IMR-90 (cell line): ENCODE measurements around the gene KRTAP10-1. TPM values are rescaled to one million over a fixed set of nuclear protein-coding genes. Genes with fewer than 3 reads are reported as not detected.

ENCODE experiments used
- ATAC-seq: fragments of 200-7000 bp; cut with Tn5 transposase; 2 replicates; pipeline ENCODE4 v1.9.1; 2020; ENCODE audit warnings: low read depth, mild to moderate bottlenecking, moderate library complexity
- BruUV-seq: library from RNA; stranded (reverse); fragments of 400-500 nt; replicated peaks from 2 replicates; lab custom pipeline; 2021; lab: Mats Ljungman, UMichigan
- CTCF ChIA-PET: fragments of 300-600 bp; formaldehyde crosslinking; extraction: SDS; loops from one replicate; lab custom pipeline; 2021; ENCODE audit warnings: antibody characterized with exemption; lab: Yijun Ruan, JAX
- POLR2A ChIA-PET: fragments of 300-600 bp; sonication (Branson Sonifier 250); formaldehyde crosslinking; loops from one replicate; lab custom pipeline; 2022; ENCODE audit warnings: antibody characterized with exemption; ENCODE audit not compliant: unreplicated experiment; lab: Charles Lee
- DNase-seq: peaks from one replicate; pipeline ENCODE4 v3.0.0; 2013
- H2AFZ ChIP-seq: replicated peaks from 2 replicates; pipeline ENCODE3; 2013; ENCODE audit warnings: low read length, mild to moderate bottlenecking; ENCODE audit not compliant: poor library complexity
- H2AK5ac ChIP-seq: 2 replicates; pipeline ENCODE4 v1.6.1; 2013; ENCODE audit warnings: low read depth, low read length, inconsistent platforms
- H2AK9ac ChIP-seq: replicated peaks from 2 replicates; pipeline ENCODE3; 2013; ENCODE audit warnings: mild to moderate bottlenecking, low read depth, low read length, moderate library complexity; ENCODE audit not compliant: poor library complexity
- H2BK120ac ChIP-seq: 2 replicates; pipeline ENCODE4 v1.6.1; 2013; ENCODE audit warnings: low read depth, low read length, inconsistent platforms
- H2BK15ac ChIP-seq: 3 replicates; pipeline ENCODE4 v1.6.1; 2013; ENCODE audit warnings: low read depth, low read length, inconsistent platforms
- H2BK20ac ChIP-seq: 2 replicates; pipeline ENCODE4 v1.6.1; 2013; ENCODE audit warnings: low read depth, mild to moderate bottlenecking, inconsistent platforms, low read length, moderate library complexity
- H2BK5ac ChIP-seq: 2 replicates; pipeline ENCODE4 v1.6.1; 2013; ENCODE audit warnings: mild to moderate bottlenecking, low read depth, low read length, inconsistent platforms; ENCODE audit not compliant: poor library complexity, severe bottlenecking
- H3K14ac ChIP-seq: replicated peaks from 2 replicates; pipeline ENCODE4 v1.6.1; 2013; ENCODE audit warnings: low read depth, low read length, inconsistent platforms
- H3K18ac ChIP-seq: 2 replicates; pipeline ENCODE4 v1.6.1; 2013; ENCODE audit warnings: low read depth, low read length, control low read depth
- H3K23ac ChIP-seq: 2 replicates; pipeline ENCODE4 v1.6.1; 2013; ENCODE audit warnings: low read depth, low read length, inconsistent platforms
- H3K27ac ChIP-seq: 2 replicates; pipeline ENCODE4 v1.5.1; 2013; ENCODE audit warnings: mild to moderate bottlenecking, control low read depth, low read length; ENCODE audit not compliant: insufficient read depth
- H3K27me3 ChIP-seq: 2 replicates; pipeline ENCODE4 v1.6.1; 2013; ENCODE audit warnings: low read length; ENCODE audit not compliant: control insufficient read depth, insufficient read depth
- H3K36me3 ChIP-seq: 2 replicates; pipeline ENCODE4 v1.6.1; 2013; ENCODE audit warnings: low read length, mixed read lengths; ENCODE audit not compliant: control insufficient read depth, insufficient read depth
- H3K4ac ChIP-seq: 2 replicates; pipeline ENCODE4 v1.6.1; 2013; ENCODE audit warnings: low read depth, low read length, inconsistent platforms
- H3K4me1 ChIP-seq: 2 replicates; pipeline ENCODE4 v1.6.1; 2013; ENCODE audit warnings: low read length, mixed read lengths; ENCODE audit not compliant: control insufficient read depth, insufficient read depth
- H3K4me2 ChIP-seq: 2 replicates; pipeline ENCODE4 v1.6.1; 2013; ENCODE audit warnings: low read depth, mild to moderate bottlenecking, control low read depth, low read length, moderate library complexity
- H3K4me3 ChIP-seq: 2 replicates; pipeline ENCODE4 v1.5.1; 2013; ENCODE audit warnings: low read depth, mild to moderate bottlenecking, control low read depth, low read length, moderate library complexity; ENCODE audit not compliant: insufficient read depth
- H3K56ac ChIP-seq: 2 replicates; pipeline ENCODE4 v1.6.1; 2013; ENCODE audit warnings: low read length, inconsistent platforms; ENCODE audit not compliant: insufficient read depth; ENCODE audit errors: extremely low read depth
- H3K79me1 ChIP-seq, 2 experiments: 2 replicates each; pipeline ENCODE4 v1.6.1; 2013; ENCODE audit warnings: low read length in 2 of 2, inconsistent platforms in 1 of 2, low read depth in 1 of 2
- H3K9ac ChIP-seq: 2 replicates; pipeline ENCODE4 v1.6.1; 2013; ENCODE audit warnings: low read depth, low read length, control low read depth
- H3K9me1 ChIP-seq: 2 replicates; pipeline ENCODE4 v1.6.1; 2013; ENCODE audit warnings: low read length, inconsistent platforms; ENCODE audit not compliant: insufficient read depth
- H3K9me3 ChIP-seq: 2 replicates; pipeline ENCODE4 v1.6.1; 2013; ENCODE audit warnings: low read length; ENCODE audit not compliant: control insufficient read depth, insufficient read depth
- H4K20me1 ChIP-seq: 2 replicates; pipeline ENCODE4 v1.6.1; 2013; ENCODE audit warnings: low read length, inconsistent platforms; ENCODE audit not compliant: insufficient read depth
- H4K5ac ChIP-seq: 2 replicates; pipeline ENCODE4 v1.6.1; 2013; ENCODE audit warnings: mild to moderate bottlenecking, low read depth, low read length, control low read depth
- H4K8ac ChIP-seq, 2 experiments: 2 replicates each; pipeline ENCODE4 v1.6.1; 2013; ENCODE audit warnings: low read depth in 2 of 2, low read length in 2 of 2, control low read depth in 1 of 2, inconsistent platforms in 1 of 2
- H4K91ac ChIP-seq: 2 replicates; pipeline ENCODE4 v1.6.1; 2013; ENCODE audit warnings: low read depth, low read length, inconsistent platforms; ENCODE audit not compliant: insufficient read depth
- BHLHE40 ChIP-seq: fragments of 150-350 bp; IDR thresholded peaks from 2 replicates; pipeline ENCODE4 v1.6.1; 2016; ENCODE audit warnings: mild to moderate bottlenecking, low read depth, low read length
- CEBPB ChIP-seq: IDR thresholded peaks from 2 replicates; pipeline ENCODE4 v1.6.1; 2012; ENCODE audit warnings: low read depth, low read length, improper control_type of control experiment
- CHD1 ChIP-seq: IDR thresholded peaks from 2 replicates; pipeline ENCODE4 v1.6.1; 2012; ENCODE audit warnings: low read depth, low read length, improper control_type of control experiment
- ELK1 ChIP-seq: fragments of 150-350 bp; IDR thresholded peaks from 2 replicates; pipeline ENCODE4 v1.6.1; 2016; ENCODE audit warnings: low read depth, mild to moderate bottlenecking, low read length, moderate library complexity, borderline replicate concordance
- FOS ChIP-seq: fragments of 150-350 bp; IDR thresholded peaks from 2 replicates; pipeline ENCODE4 v1.6.1; 2016; ENCODE audit warnings: low read depth, low read length
- MAFK ChIP-seq: IDR thresholded peaks from 2 replicates; pipeline ENCODE4 v1.6.1; 2012; ENCODE audit warnings: low read depth, low read length, improper control_type of control experiment
- MAZ ChIP-seq: IDR thresholded peaks from 2 replicates; pipeline ENCODE4 v1.6.1; 2012; ENCODE audit warnings: low read depth, mild to moderate bottlenecking, low read length, improper control_type of control experiment, moderate library complexity, borderline replicate concordance
- MXI1 ChIP-seq: IDR thresholded peaks from 2 replicates; pipeline ENCODE4 v1.6.1; 2012; ENCODE audit warnings: low read depth, mild to moderate bottlenecking, low read length, moderate library complexity, borderline replicate concordance
- NFE2L2 ChIP-seq: fragments of 150-350 bp; IDR thresholded peaks from 2 replicates; pipeline ENCODE4 v1.6.1; 2016; ENCODE audit warnings: low read depth, mild to moderate bottlenecking, low read length
- POLR2A ChIP-seq: IDR thresholded peaks from 2 replicates; pipeline ENCODE4 v1.6.1; 2012; ENCODE audit warnings: mild to moderate bottlenecking, low read depth, low read length
- RAD21 ChIP-seq: IDR thresholded peaks from 2 replicates; pipeline ENCODE4 v1.6.1; 2012; ENCODE audit warnings: low read length, improper control_type of control experiment
- RCOR1 ChIP-seq: IDR thresholded peaks from 2 replicates; pipeline ENCODE4 v1.6.1; 2012; ENCODE audit warnings: mild to moderate bottlenecking, low read length, improper control_type of control experiment; ENCODE audit not compliant: insufficient replicate concordance
- RFX5 ChIP-seq: IDR thresholded peaks from 2 replicates; pipeline ENCODE4 v1.8.0; 2012; ENCODE audit warnings: low read depth, mild to moderate bottlenecking, low read length, moderate library complexity
- SMC3 ChIP-seq: fragments of 150-350 bp; IDR thresholded peaks from 2 replicates; pipeline ENCODE4 v1.6.1; 2016; ENCODE audit warnings: low read depth, mild to moderate bottlenecking, antibody characterized with exemption, low read length, moderate library complexity
- USF2 ChIP-seq: fragments of 150-350 bp; IDR thresholded peaks from 2 replicates; pipeline ENCODE4 v1.6.1; 2017; ENCODE audit warnings: mild to moderate bottlenecking, antibody characterized with exemption, low read length, low read depth
- WGBS, 2 experiments: methylation state at CpG; one replicate each; pipeline versions ENCODE4 v1.1.5 to v1.1.7; 2013; ENCODE audit warnings: missing lambda C conversion rate in 2 of 2; ENCODE audit not compliant: insufficient read length in 1 of 2; ENCODE audit errors: extremely low coverage in 2 of 2; 5-methylcytosine and 5-hydroxymethylcytosine counted together
- dilution Hi-C: fragments of 300-500 bp; cut with HindIII; formaldehyde crosslinking; loops from one replicate; pipeline ENCODE4 v1.14.3; 2018; ENCODE audit warnings: low sequenced_read_pairs; ENCODE audit not compliant: unreplicated experiment
- in situ Hi-C: fragments of 300-500 bp; cut with MboI; formaldehyde crosslinking; loops from 3 replicates; pipeline ENCODE4 v1.14.3; 2019; ENCODE audit warnings: low sequenced_read_pairs, inconsistent platforms, mixed read lengths
- intact Hi-C: fragments of 100-400 bp; cut with micrococcal nuclease; formaldehyde crosslinking; loops from 2 replicates; pipeline ENCODE4 v1.10.0; 2022
- polyA plus RNA-seq, 3 experiments: library from polyadenylated mRNA; depleted of rRNA; stranded (reverse); fragments of >200 nt; gene quantifications; 2 replicates each; pipeline ENCODE4 v1.2.3, GENCODE V29; 2012; ENCODE audit warnings: low replicate concordance in 1 of 3
- total RNA-seq: library from RNA; depleted of rRNA; stranded (reverse); fragments of >200 nt; gene quantifications from 2 replicates; pipeline ENCODE4 v1.2.3, GENCODE V29; 2012

The KRTAP10-1 gene
- total and polyA plus RNA-seq, 2 of the 4 experiments (the other 2 are of a cell fraction) = not detected

- Histone ChIP-seq H3K18ac (no peak overlapping the region), H2AFZ (no peak overlapping the region), H3K9me1 (no peaks in the 10 kb centered on the region), H2BK20ac (no peak overlapping the region), H3K4ac (no peak overlapping the region), H3K4me1 (no peaks in the 10 kb centered on the region), H2BK15ac (no peak overlapping the region), H3K9me3 (peaks cover 4% of the 10 kb centered on the region), H4K8ac (no peak overlapping the region), H2BK5ac (no peak overlapping the region), H3K4me2 (no peak overlapping the region), H4K5ac (no peak overlapping the region), H3K27me3 (peaks cover 3% of the 10 kb centered on the region; the same call in 1 of the 2 replicates), H2AK9ac (no peak overlapping the region), H3K56ac (no peak overlapping the region), H3K23ac (no peak overlapping the region), H3K4me3 (no peak overlapping the region), H3K36me3 (no peaks in the 10 kb centered on the region), H2BK120ac (no peak overlapping the region), H3K79me1 (no peaks in the 10 kb centered on the region), H4K20me1 (no peaks in the 10 kb centered on the region), H3K9ac (no peak overlapping the region), H4K91ac (no peak overlapping the region), H3K14ac (no peak overlapping the region), H3K27ac (no peak overlapping the region), H2AK5ac (no peak overlapping the region)
- intact Hi-C loops (no loop called here), dilution Hi-C loops (no loop called here), in situ Hi-C loops (no loop called here)
- CTCF ChIA-PET = no interaction called here
- no peak for ATAC-seq
- POLR2A ChIA-PET = no interaction called here
- no peak for DNase-seq
- no CpG with 5 or more reads among the region's 4 CpGs for WGBS, 2 experiments
- no TSS peak for BruUV-seq
- TF ChIP-seq BHLHE40 = no peak
- TF ChIP-seq CEBPB = no peak
- no peak for TF ChIP-seq ELK1
- TF ChIP-seq MAZ = no peak
- no peak for TF ChIP-seq RAD21
- no peak for TF ChIP-seq RCOR1
- TF ChIP-seq USF2 = no peak
- no peak for TF ChIP-seq CHD1
- no peak for TF ChIP-seq MAFK
- no peak for TF ChIP-seq RFX5
- TF ChIP-seq SMC3 = no peak
- no peak for TF ChIP-seq MXI1
- TF ChIP-seq POLR2A = no peak
- no peak for TF ChIP-seq FOS
- TF ChIP-seq NFE2L2 = no peak
Observed at GRCh38 chr21:44571296-44571695, 31.3 kb upstream of the KRTAP10-1 start.
